ENCODE data around the gene WSCD1. TPM values are rescaled to one million over a fixed set of nuclear protein-coding genes. Genes with fewer than 3 reads are reported as not detected.

Gene WSCD1
- total and polyA plus RNA-seq, 4 donors: 1.2 to 10.7 (median 5.0) TPM

- intact Hi-C loops (cut with DNase I): no loop called here
- Histone ChIP-seq H3K4me1 (ENCODE audit: control insufficient read depth in 1 of 2, insufficient read depth in 2 of 2, low read length in 2 of 2) (no peaks in the 10 kb centered on the region), H3K4me3 (ENCODE audit: low read length in 2 of 2) (no peak overlapping the region), H3K9me3 (ENCODE audit: control insufficient read depth, low read length) (no peaks in the 10 kb centered on the region), H3K27me3 (ENCODE audit: control insufficient read depth in 1 of 2, insufficient read depth in 2 of 2, low read length in 1 of 2) (no peaks in the 10 kb centered on the region), H3K36me3 (ENCODE audit: control insufficient read depth in 1 of 2, insufficient read depth in 2 of 2, low read length in 1 of 2) (no peaks in the 10 kb centered on the region), H3K27ac (ENCODE audit: low read depth in 1 of 2, low read length in 2 of 2) (no peak overlapping the region)
- 61 to 68% methylated on average over 5 of the region's 5 CpGs for WGBS, 2 donors
- ATAC-seq (ENCODE audit: low FRiP score) (no peak), DNase-seq (no peak)
Measured at GRCh38 chr17:6077752-6078151, 7.6 kb downstream of the WSCD1 start.

- ATAC-seq (ENCODE audit: low FRiP score): no peak
- no peak overlapping the region for H3K27ac ChIP-seq (ENCODE audit: low read depth in 1 of 2, low read length in 2 of 2)
- 83 to 85% methylated on average over 9 of the region's 9 CpGs for WGBS, 2 donors
- H3K9me3 ChIP-seq (ENCODE audit: control insufficient read depth, low read length): no peaks in the 10 kb centered on the region
- intact Hi-C loops (cut with DNase I): no loop called here
- no peaks in the 10 kb centered on the region for H3K4me1 ChIP-seq (ENCODE audit: control insufficient read depth in 1 of 2, insufficient read depth in 2 of 2, low read length in 2 of 2)
- no peaks in the 10 kb centered on the region for H3K27me3 ChIP-seq (ENCODE audit: control insufficient read depth in 1 of 2, insufficient read depth in 2 of 2, low read length in 1 of 2)
- no peak overlapping the region for H3K4me3 ChIP-seq (ENCODE audit: low read length in 2 of 2)
- no peak for DNase-seq
- H3K36me3 ChIP-seq (ENCODE audit: control insufficient read depth in 1 of 2, insufficient read depth in 2 of 2, low read length in 1 of 2): no peaks in the 10 kb centered on the region
Measured at GRCh38 chr17:6078458-6078871, 8.3 kb downstream of the WSCD1 start.

GRCh38 chr17:6079155-6079888 is 9.1 kb downstream of the WSCD1 start:
- Histone ChIP-seq H3K36me3 (ENCODE audit: control insufficient read depth in 1 of 2, insufficient read depth in 2 of 2, low read length in 1 of 2) (no peaks in the 10 kb centered on the region), H3K4me3 (ENCODE audit: low read length in 2 of 2) (no peak overlapping the region), H3K9me3 (ENCODE audit: control insufficient read depth, low read length) (no peaks in the 10 kb centered on the region), H3K4me1 (ENCODE audit: control insufficient read depth in 1 of 2, insufficient read depth in 2 of 2, low read length in 2 of 2) (no peaks in the 10 kb centered on the region), H3K27me3 (ENCODE audit: control insufficient read depth in 1 of 2, insufficient read depth in 2 of 2, low read length in 1 of 2) (no peaks in the 10 kb centered on the region), H3K27ac (ENCODE audit: low read depth in 1 of 2, low read length in 2 of 2) (no peak overlapping the region)
- ATAC-seq (ENCODE audit: low FRiP score): no peak
- intact Hi-C loops (cut with DNase I): no loop called here
- DNase-seq: no peak
- 67 to 68% methylated on average over 13 of the region's 13 CpGs for WGBS, 2 donors

GRCh38 chr17:6079960-6080359 is 9.8 kb downstream of the WSCD1 start:
- Histone ChIP-seq H3K4me3 (ENCODE audit: low read length in 2 of 2) (no peak overlapping the region), H3K27me3 (ENCODE audit: control insufficient read depth in 1 of 2, insufficient read depth in 2 of 2, low read length in 1 of 2) (no peaks in the 10 kb centered on the region), H3K27ac (ENCODE audit: low read depth in 1 of 2, low read length in 2 of 2) (no peak overlapping the region), H3K9me3 (ENCODE audit: control insufficient read depth, low read length) (no peaks in the 10 kb centered on the region), H3K36me3 (ENCODE audit: control insufficient read depth in 1 of 2, insufficient read depth in 2 of 2, low read length in 1 of 2) (no peaks in the 10 kb centered on the region), H3K4me1 (ENCODE audit: control insufficient read depth in 1 of 2, insufficient read depth in 2 of 2, low read length in 2 of 2) (no peaks in the 10 kb centered on the region)
- intact Hi-C loops (cut with DNase I): no loop called here
- DNase-seq (no peak), ATAC-seq (ENCODE audit: low FRiP score) (no peak)
- 89 to 90% methylated on average over 2 of the region's 2 CpGs for WGBS, 2 donors

- no peak overlapping the region for H3K4me3 ChIP-seq (ENCODE audit: low read length in 2 of 2)
- DNase-seq (no peak), ATAC-seq (ENCODE audit: low FRiP score) (no peak)
- H3K4me1 ChIP-seq (ENCODE audit: control insufficient read depth in 1 of 2, insufficient read depth in 2 of 2, low read length in 2 of 2): no peaks in the 10 kb centered on the region
- H3K36me3 ChIP-seq (ENCODE audit: control insufficient read depth in 1 of 2, insufficient read depth in 2 of 2, low read length in 1 of 2): no peaks in the 10 kb centered on the region
- no peaks in the 10 kb centered on the region for H3K27me3 ChIP-seq (ENCODE audit: control insufficient read depth in 1 of 2, insufficient read depth in 2 of 2, low read length in 1 of 2)
- no peak overlapping the region for H3K27ac ChIP-seq (ENCODE audit: low read depth in 1 of 2, low read length in 2 of 2)
- intact Hi-C loops (cut with DNase I): no loop called here
- H3K9me3 ChIP-seq (ENCODE audit: control insufficient read depth, low read length): no peaks in the 10 kb centered on the region
- 86 to 89% methylated on average over 35 of the region's 35 CpGs for WGBS, 2 donors
Measured at GRCh38 chr17:6080711-6081430, 10.7 kb downstream of the WSCD1 start.

GRCh38 chr17:6082335-6082734 is 12.2 kb downstream of the WSCD1 start:
- 47 to 56% methylated on average over 8 of the region's 8 CpGs for WGBS, 2 donors
- ATAC-seq (ENCODE audit: low FRiP score): no peak
- H3K4me1 ChIP-seq (ENCODE audit: control insufficient read depth in 1 of 2, insufficient read depth in 2 of 2, low read length in 2 of 2): no peaks in the 10 kb centered on the region
- no peak overlapping the region for H3K4me3 ChIP-seq (ENCODE audit: low read length in 2 of 2)
- no peaks in the 10 kb centered on the region for H3K27me3 ChIP-seq (ENCODE audit: control insufficient read depth in 1 of 2, insufficient read depth in 2 of 2, low read length in 1 of 2)
- DNase-seq: no peak
- H3K36me3 ChIP-seq (ENCODE audit: control insufficient read depth in 1 of 2, insufficient read depth in 2 of 2, low read length in 1 of 2): no peaks in the 10 kb centered on the region
- no peaks in the 10 kb centered on the region for H3K9me3 ChIP-seq (ENCODE audit: control insufficient read depth, low read length)
- H3K27ac ChIP-seq (ENCODE audit: low read depth in 1 of 2, low read length in 2 of 2): no peak overlapping the region
- intact Hi-C loops (cut with DNase I): no loop called here

- WGBS, 2 donors: 35 to 48% methylated on average over 25 of the region's 25 CpGs
- Histone ChIP-seq H3K36me3 (ENCODE audit: control insufficient read depth in 1 of 2, insufficient read depth in 2 of 2, low read length in 1 of 2) (no peaks in the 10 kb centered on the region), H3K4me3 (ENCODE audit: low read length in 2 of 2) (no peak overlapping the region), H3K4me1 (ENCODE audit: control insufficient read depth in 1 of 2, insufficient read depth in 2 of 2, low read length in 2 of 2) (no peaks in the 10 kb centered on the region), H3K27ac (ENCODE audit: low read depth in 1 of 2, low read length in 2 of 2) (no peak overlapping the region), H3K27me3 (ENCODE audit: control insufficient read depth in 1 of 2, insufficient read depth in 2 of 2, low read length in 1 of 2) (no peaks in the 10 kb centered on the region), H3K9me3 (ENCODE audit: control insufficient read depth, low read length) (no peaks in the 10 kb centered on the region)
- DNase-seq (no peak), ATAC-seq (ENCODE audit: low FRiP score) (no peak)
- intact Hi-C loops (cut with DNase I): no loop called here
Measured at GRCh38 chr17:6084311-6085161, 14.4 kb downstream of the WSCD1 start.

- peaks cover 0 to 2% of the 10 kb centered on the region in 2 donors for H3K36me3 ChIP-seq (ENCODE audit: control insufficient read depth in 1 of 2, insufficient read depth in 2 of 2, low read length in 1 of 2)
- ATAC-seq (ENCODE audit: low FRiP score): no peak
Measured at GRCh38 chr17:6085812-6086211, 15.6 kb downstream of the WSCD1 start.

More at GRCh38 chr17:6085812-6086211, 15.6 kb downstream of the WSCD1 start:
- intact Hi-C loops (cut with DNase I): no loop called here
- no peak for DNase-seq
- Histone ChIP-seq H3K4me1 (ENCODE audit: control insufficient read depth in 1 of 2, insufficient read depth in 2 of 2, low read length in 2 of 2) (no peaks in the 10 kb centered on the region), H3K4me3 (ENCODE audit: low read length in 2 of 2) (no peak overlapping the region), H3K27ac (ENCODE audit: low read depth in 1 of 2, low read length in 2 of 2) (no peak overlapping the region), H3K27me3 (ENCODE audit: control insufficient read depth in 1 of 2, insufficient read depth in 2 of 2, low read length in 1 of 2) (no peaks in the 10 kb centered on the region), H3K9me3 (ENCODE audit: control insufficient read depth, low read length) (no peaks in the 10 kb centered on the region)
- WGBS, 2 donors: 67 to 73% methylated on average over 9 of the region's 9 CpGs

All from aorta (tissue), 5 donors.